HEK293T (cell line): Measurements from ENCODE around the gene ULBP1.
"Not testable (repeated sequence)": the region's sequence is repeated elsewhere in the genome, so short reads cannot be mapped to it uniquely, and the experiment has no call there.

Experiments used
- CTCF ChIA-PET: fragments of 350-600 bp; formaldehyde crosslinking; extraction: SDS; loops from one replicate; lab custom pipeline; 2021; ENCODE audit warnings: antibody characterized with exemption, inconsistent platforms; lab: Yijun Ruan, JAX
- POLR2A ChIA-PET: fragments of 350-600 bp; formaldehyde crosslinking; extraction: SDS; loops from one replicate; lab custom pipeline; 2020; ENCODE audit warnings: antibody characterized with exemption, inconsistent platforms; lab: Yijun Ruan, JAX
- DNase-seq: peaks from one replicate; pipeline ENCODE4 v3.0.0; 2012; ENCODE audit warnings: mixed read lengths; ENCODE audit errors: extremely low spot score
- ARNT ChIP-seq: fragments of 450-650 bp; IDR thresholded peaks from 2 replicates; pipeline ENCODE4 v1.6.1; 2017; ENCODE audit warnings: mild to moderate bottlenecking
- BHLHE40 ChIP-seq: fragments of 450-650 bp; IDR thresholded peaks from 2 replicates; pipeline ENCODE4 v1.6.1; 2016; ENCODE audit warnings: mild to moderate bottlenecking, moderate library complexity, borderline replicate concordance
- CTBP1 ChIP-seq: fragments of 450-650 bp; IDR thresholded peaks from 2 replicates; pipeline ENCODE4 v1.6.1; 2016; ENCODE audit warnings: borderline replicate concordance
- ELF4 ChIP-seq: fragments of 450-650 bp; IDR thresholded peaks from 2 replicates; pipeline ENCODE4 v1.6.1; 2017; ENCODE audit warnings: antibody characterized with exemption
- FOXA1 ChIP-seq: fragments of 450-650 bp; IDR thresholded peaks from 2 replicates; pipeline ENCODE4 v1.6.1; 2016; ENCODE audit warnings: mild to moderate bottlenecking
- FOXK2 ChIP-seq: fragments of 450-650 bp; IDR thresholded peaks from 2 replicates; pipeline ENCODE4 v1.6.1; 2016; ENCODE audit warnings: mild to moderate bottlenecking
- FOXM1 ChIP-seq: fragments of 450-650 bp; IDR thresholded peaks from 2 replicates; pipeline ENCODE4 v1.6.1; 2017; ENCODE audit warnings: mild to moderate bottlenecking, borderline replicate concordance
- HDGF ChIP-seq: fragments of 450-650 bp; IDR thresholded peaks from 2 replicates; pipeline ENCODE4 v1.6.1; 2017; ENCODE audit warnings: antibody characterized with exemption, borderline replicate concordance
- L3MBTL2 ChIP-seq: fragments of 450-650 bp; conservative IDR thresholded peaks from 2 replicates; pipeline ENCODE4 v1.6.1; 2016; ENCODE audit warnings: mild to moderate bottlenecking
- LEF1 ChIP-seq: fragments of 450-650 bp; IDR thresholded peaks from 2 replicates; pipeline ENCODE4 v1.6.1; 2017; ENCODE audit warnings: mild to moderate bottlenecking, borderline replicate concordance
- NFRKB ChIP-seq: fragments of 450-650 bp; IDR thresholded peaks from 2 replicates; pipeline ENCODE4 v1.6.1; 2016; ENCODE audit warnings: mild to moderate bottlenecking, moderate library complexity
- SP1 ChIP-seq: fragments of 450-650 bp; IDR thresholded peaks from 2 replicates; pipeline ENCODE4 v1.6.1; 2017
- SUZ12 ChIP-seq: fragments of 450-650 bp; IDR thresholded peaks from 2 replicates; pipeline ENCODE4 v1.6.1; 2016; ENCODE audit warnings: mild to moderate bottlenecking
- TARDBP ChIP-seq: fragments of 450-650 bp; IDR thresholded peaks from 2 replicates; pipeline ENCODE4 v1.6.1; 2016
- ZNF384 ChIP-seq: fragments of 450-650 bp; IDR thresholded peaks from 2 replicates; pipeline ENCODE4 v1.6.1; 2016
- TF ChIP-seq, protein P1 (sequence below): fragments of 450-650 bp; IDR thresholded peaks from 2 replicates; pipeline ENCODE4 v1.6.1; 2016

ULBP1 gene

DNA sequence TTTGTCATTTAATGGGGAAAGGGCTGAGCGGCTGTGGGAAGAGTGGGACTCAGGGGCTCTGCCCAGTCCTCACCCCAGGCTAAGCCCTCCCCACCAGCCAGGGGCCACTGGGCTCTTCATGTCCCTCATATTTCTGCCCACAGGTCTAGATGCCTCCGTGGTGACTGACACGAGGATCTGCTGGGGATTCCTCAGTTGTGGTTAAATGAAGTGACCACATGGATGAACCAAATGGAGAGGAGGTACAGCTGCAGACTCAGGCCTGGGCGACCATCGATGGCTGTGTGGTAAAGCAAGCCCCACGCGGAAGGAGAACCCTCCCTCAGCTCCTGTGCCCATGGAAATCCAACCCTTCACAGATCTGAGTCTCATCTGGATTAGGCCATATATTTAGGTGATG is 32.2 kb downstream of the ULBP1 start:
- POLR2A ChIA-PET = no interaction called here
- no peak for DNase-seq
- TF ChIP-seq L3MBTL2 (no peak), TARDBP (no peak), ZNF384 (no peak)
- CTCF ChIA-PET = no interaction called here

DNA sequence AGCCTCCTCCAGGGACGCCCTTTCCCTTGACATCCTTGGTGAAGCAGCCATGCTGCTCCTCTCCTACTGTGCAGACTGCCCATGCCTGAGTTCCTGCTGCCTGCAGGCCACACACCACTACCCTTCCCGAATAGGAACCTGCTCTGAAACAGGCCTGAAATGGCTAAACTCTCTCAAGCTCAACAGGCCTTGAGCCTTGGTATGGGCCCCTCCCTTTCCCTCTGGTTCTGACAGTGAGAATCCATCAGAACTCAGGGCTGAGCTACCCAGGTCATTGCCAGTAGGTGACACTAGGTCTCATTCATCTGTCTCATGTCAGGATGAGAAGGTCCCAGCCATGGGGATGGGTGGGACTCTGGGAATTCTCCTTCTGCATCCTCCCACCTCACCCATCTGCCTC is 35.9 kb downstream of the ULBP1 start:
- no peak for DNase-seq
- POLR2A ChIA-PET = no interaction called here
- CTCF ChIA-PET = no interaction called here
- TF ChIP-seq CTBP1 (no peak), L3MBTL2 (no peak), BHLHE40 (no peak), ZNF384 (no peak), SP1 (no peak), TARDBP (no peak), LEF1 (no peak), FOXK2 (no peak), FOXM1 (no peak), HDGF (no peak), FOXA1 (no peak), SUZ12 (no peak), ARNT (no peak), NFRKB (no peak), ELF4 (no peak)
- TF ChIP-seq, protein P1, sequence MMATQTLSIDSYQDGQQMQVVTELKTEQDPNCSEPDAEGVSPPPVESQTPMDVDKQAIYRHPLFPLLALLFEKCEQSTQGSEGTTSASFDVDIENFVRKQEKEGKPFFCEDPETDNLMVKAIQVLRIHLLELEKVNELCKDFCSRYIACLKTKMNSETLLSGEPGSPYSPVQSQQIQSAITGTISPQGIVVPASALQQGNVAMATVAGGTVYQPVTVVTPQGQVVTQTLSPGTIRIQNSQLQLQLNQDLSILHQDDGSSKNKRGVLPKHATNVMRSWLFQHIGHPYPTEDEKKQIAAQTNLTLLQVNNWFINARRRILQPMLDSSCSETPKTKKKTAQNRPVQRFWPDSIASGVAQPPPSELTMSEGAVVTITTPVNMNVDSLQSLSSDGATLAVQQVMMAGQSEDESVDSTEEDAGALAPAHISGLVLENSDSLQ = no peak

- POLR2A ChIA-PET = no interaction called here
- DNase-seq = no peak
- CTCF ChIA-PET = no interaction called here
- TF ChIP-seq FOXM1 = no peak
- TF ChIP-seq ELF4 = no peak
- TF ChIP-seq, protein P1 = no peak
- no peak for TF ChIP-seq SUZ12
- no peak for TF ChIP-seq NFRKB
- TF ChIP-seq TARDBP = no peak
- no peak for TF ChIP-seq L3MBTL2
- no peak for TF ChIP-seq CTBP1
- TF ChIP-seq FOXA1 = no peak
- no peak for TF ChIP-seq FOXK2
- no peak for TF ChIP-seq HDGF
- no peak for TF ChIP-seq BHLHE40
- no peak for TF ChIP-seq ARNT
- TF ChIP-seq SP1 = no peak
- TF ChIP-seq ZNF384 = no peak
- no peak for TF ChIP-seq LEF1
These were observed 37.7 kb downstream of the ULBP1 start for GRCh38 chr6:150001295-150002008.

DNA sequence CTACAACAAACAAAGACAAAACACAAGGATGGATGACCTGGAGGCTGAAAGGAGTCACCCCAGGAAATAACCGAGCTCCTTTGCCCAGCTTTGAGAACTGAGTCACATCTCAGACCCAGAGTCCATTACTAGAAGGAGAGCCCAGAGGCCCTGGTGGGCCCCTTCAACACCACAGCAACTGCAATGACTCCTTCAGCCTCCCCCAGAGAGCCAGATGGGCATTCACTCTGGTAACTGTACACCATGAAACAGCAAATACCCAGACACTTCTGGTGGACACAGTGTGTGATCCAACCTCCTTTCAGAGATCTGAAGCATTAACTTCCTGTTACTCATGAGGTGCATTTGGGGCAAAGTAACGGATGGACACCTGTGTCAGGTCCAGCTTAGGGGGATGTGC is 39.0 kb downstream of the ULBP1 start:
- TF ChIP-seq SUZ12 = no peak
- TF ChIP-seq SP1 = no peak
- no peak for TF ChIP-seq L3MBTL2
- no peak for TF ChIP-seq FOXK2
- no peak for TF ChIP-seq NFRKB
- no peak for TF ChIP-seq CTBP1
- TF ChIP-seq ARNT = no peak
- no peak for TF ChIP-seq LEF1
- TF ChIP-seq, protein P1 = no peak
- no peak for TF ChIP-seq HDGF
- no peak for TF ChIP-seq BHLHE40
- no peak for TF ChIP-seq FOXA1
- TF ChIP-seq FOXM1 = no peak
- TF ChIP-seq TARDBP = no peak
- TF ChIP-seq ELF4 = no peak
- TF ChIP-seq ZNF384 = no peak
- no peak for DNase-seq
- POLR2A ChIA-PET = no interaction called here
- CTCF ChIA-PET = no interaction called here

DNA sequence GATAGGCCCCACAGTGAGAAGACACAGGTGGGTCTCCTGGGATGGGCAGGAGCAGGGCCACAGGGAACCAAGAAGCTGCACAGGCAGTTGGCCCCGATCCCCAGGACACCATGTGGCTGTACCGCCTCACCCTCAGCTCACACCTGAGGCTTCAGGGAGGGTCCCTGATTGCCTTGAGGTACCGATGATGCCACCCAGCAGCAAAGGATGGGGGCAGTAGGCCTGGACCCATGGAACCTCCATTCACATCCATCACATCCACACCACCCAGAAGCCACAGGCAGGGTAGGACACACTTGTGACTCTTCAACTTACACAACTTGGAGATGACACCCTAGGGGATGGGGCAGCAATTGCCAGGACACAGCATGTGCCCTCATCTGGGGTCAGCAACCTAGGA is 39.9 kb downstream of the ULBP1 start:
- CTCF ChIA-PET, DNase-seq, POLR2A ChIA-PET: not testable (repeated sequence)

GRCh38 chr6:150004101-150004782 is 40.5 kb downstream of the ULBP1 start:
- CTCF ChIA-PET = interaction anchor here (0.8 kb wide), 1 partner anchor 67 kb away, joined by 3 read pairs; no protein-coding TSS in a partner anchor
- no peak for DNase-seq
- TF ChIP-seq CTBP1 (no peak), TARDBP (no peak), L3MBTL2 (no peak), LEF1 (no peak), ARNT (no peak), SUZ12 (no peak), BHLHE40 (no peak), FOXA1 (no peak), FOXM1 (no peak), FOXK2 (no peak), ZNF384 (no peak), NFRKB (no peak), HDGF (no peak), SP1 (no peak), ELF4 (no peak)
- TF ChIP-seq, protein P1 = no peak
- POLR2A ChIA-PET = no interaction called here
